Stimulated activated CD8-positive, alpha-beta memory T cell treated with anti-CD3 and anti-CD28 coated beads, Interleukin-15, amount 100 ng/mL, for 24 hours (primary cell): ENCODE results near the gene C21orf58.

Experiments
- DNase-seq: peaks from one replicate; pipeline ENCODE4 v3.0.0-alpha.2; 2020; ENCODE audit warnings: low read depth

The C21orf58 gene

DNA sequence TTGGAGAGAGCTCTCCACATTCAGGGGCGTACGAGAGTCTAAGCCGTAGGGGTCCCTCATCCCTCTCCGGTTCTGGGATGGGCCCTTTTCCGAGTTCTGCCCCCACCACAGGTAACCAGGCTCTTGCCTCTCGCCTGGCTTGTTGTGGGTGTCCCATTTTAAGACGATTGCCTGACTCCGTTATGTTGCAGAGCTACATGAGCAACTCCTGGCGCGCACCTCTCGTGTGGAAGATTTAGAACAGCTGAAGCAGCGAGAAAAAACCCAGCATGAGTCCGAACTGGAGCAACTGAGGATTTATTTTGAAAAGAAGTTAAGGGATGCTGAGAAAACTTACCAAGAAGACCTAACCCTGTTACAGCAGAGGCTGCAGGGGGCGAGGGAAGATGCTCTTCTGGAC, 29.2 kb upstream of the C21orf58 start:
- DNase-seq = no peak

DNA sequence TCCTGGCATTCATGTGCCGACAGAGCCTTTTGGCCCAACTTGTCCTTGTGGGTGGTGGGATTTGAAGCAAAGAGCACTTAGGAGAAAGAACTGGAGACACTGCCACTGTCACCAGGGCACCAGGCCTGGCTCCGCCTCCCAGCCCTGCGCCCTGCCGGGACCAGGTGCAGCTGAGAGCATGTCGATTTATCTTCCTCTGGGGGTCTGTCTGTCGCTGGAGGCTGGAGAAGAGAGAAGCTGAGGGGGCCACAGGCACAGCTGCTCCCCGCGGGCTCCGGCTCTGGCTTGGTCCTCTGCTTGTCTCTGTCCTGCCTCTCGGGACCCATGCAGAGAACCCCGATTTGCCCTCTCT, 28.5 kb upstream of the C21orf58 start:
- no peak for DNase-seq

DNA sequence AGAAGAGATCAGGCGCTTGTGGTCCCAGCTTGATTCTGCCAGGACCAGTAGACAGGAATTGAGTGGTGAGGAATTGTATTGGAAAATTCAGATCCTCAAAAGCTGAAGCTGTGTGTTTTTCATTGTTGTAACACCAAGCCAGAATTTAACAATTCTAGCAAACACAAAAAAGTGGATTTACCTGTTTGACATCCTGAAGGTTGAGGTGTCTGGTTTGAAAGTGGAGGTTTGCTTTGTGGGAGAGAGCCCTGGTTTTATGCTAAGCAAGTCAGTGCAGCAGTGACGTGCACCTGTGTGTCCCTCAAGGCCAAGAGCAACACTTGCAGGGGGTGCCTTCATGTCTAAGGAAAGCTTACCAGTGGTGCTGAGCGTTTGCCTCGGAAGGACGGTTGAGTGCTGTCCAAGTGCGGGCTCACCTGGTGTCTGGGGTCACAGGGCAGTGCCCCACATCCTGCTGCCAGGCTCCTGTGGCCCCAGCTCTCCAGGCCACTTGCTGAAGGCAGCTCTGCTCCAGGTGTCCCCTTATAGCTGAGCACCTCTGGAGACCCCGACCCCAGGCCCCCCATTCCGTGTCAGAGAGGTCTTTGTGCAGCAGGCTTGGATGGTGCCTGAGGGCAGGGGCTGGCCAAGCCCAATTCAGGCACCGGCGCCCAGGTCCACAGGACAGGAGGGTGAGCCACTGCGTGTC, 27.9 kb upstream of the C21orf58 start:
- DNase-seq = no peak

DNA sequence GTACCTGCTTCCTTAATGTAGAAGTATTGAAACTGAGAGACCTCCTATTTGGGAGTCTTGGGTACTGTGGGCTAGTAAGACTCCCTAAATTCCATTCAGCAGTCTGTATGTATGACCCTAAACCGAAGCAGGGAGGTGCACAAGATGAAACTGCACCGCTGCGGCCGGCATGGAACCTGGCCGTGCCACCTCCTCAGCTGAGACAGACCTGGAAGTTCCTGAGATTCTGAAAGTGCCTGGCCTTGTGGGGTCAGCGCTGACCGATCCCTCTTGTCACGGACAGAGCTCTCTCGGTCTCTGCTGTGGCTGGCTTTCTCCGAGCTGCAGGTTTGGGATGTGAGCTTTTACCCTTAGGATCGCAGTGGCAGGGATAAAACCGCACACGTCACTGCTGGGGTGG, 27.3 kb upstream of the C21orf58 start:
- DNase-seq = no peak

DNA sequence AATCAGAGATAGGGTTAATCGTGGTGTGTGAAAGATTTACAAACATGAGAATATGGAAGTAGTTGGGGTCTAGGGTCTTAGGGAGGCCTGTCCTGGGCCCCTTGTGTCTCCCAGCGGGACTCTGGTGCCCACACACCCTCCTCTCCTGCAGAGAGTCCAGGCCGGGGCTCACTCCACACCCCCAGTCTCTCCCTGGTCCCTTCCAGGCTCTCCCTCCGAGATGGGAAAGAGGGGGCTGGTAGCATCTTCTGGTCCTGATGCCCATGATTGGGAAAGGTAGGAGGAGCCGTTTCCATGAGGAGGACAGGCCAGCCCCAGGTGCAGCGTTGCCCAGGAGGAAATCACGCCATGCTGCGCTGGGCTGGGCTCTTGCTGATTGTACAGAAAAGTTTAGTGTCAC, 26.9 kb upstream of the C21orf58 start:
- no peak for DNase-seq

DNA sequence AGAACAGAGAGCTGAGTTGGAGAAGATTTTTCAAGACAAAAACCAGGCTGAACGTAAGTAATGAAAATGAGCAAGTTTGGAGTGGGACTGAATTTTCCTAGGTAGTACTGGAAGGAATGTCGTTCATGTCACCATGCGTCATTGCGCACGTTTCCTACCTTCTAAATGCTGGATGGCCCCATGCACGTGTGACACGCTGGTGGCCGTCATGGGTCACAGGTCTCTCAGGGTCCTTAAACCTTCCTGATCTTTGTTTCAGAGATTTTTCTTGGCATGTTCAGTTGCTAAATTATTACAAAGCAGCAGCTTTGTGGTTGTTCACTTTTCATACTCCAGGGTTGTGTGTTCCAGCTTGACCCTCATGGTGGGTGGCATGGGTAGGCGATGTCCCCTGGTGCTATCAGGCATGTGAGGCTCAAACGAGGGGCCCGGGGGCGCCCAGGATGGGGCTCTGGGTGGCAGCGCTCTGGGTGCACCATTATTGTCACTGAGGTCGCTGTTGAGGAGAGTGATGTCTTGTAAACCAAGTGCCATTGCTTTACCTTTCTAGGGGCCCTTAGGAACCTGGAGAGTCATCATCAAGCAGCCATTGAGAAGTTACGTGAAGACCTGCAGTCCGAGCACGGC, 25.6 kb upstream of the C21orf58 start:
- no peak for DNase-seq

DNA sequence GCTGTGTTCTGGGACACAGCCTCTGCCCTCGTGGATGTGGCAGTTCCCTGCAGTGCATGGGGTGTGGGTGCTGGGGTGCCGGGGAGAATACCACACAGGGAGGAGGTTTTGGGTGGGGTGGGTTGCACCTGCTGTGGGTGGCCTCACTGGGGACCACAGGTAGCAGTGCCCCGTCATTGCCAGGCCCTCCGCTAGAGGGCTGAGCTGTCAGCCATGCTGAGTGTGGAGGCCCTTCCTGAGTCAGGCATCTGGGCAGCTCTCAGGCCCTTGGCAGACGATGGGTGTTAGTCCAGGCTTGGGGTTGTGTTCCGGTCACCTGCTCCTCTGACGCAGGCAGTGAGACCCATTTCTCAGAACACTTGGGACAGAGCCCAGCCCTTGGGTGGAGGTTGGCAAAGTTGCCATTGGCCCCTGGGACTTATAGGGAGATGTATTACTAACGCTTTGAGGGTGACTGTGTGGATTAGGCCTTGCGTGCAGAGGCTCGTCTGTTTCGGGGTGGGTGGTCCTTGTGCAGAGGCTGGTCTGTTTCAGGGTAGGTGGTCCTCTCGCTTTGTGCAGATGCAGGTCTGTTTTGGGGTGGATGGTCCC, 24.2 kb upstream of the C21orf58 start:
- no peak for DNase-seq

DNA sequence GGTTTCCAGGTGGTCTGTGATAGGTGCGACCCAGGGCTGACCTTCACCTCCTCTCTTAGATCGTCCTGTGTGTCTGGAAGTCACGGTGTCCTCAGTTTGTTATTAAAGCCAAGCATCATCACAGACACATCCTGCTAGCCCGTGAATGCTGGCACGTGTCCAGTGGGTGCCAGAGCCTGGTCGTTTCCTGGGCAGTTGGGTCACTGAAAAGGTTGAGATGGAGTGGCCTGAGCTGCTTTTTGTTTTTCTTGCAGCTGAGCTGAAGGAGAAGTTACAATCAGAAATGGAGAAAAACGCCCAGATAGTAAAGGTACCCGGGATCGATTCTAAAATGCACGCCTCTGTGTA, 23.5 kb upstream of the C21orf58 start:
- DNase-seq = no peak

DNA sequence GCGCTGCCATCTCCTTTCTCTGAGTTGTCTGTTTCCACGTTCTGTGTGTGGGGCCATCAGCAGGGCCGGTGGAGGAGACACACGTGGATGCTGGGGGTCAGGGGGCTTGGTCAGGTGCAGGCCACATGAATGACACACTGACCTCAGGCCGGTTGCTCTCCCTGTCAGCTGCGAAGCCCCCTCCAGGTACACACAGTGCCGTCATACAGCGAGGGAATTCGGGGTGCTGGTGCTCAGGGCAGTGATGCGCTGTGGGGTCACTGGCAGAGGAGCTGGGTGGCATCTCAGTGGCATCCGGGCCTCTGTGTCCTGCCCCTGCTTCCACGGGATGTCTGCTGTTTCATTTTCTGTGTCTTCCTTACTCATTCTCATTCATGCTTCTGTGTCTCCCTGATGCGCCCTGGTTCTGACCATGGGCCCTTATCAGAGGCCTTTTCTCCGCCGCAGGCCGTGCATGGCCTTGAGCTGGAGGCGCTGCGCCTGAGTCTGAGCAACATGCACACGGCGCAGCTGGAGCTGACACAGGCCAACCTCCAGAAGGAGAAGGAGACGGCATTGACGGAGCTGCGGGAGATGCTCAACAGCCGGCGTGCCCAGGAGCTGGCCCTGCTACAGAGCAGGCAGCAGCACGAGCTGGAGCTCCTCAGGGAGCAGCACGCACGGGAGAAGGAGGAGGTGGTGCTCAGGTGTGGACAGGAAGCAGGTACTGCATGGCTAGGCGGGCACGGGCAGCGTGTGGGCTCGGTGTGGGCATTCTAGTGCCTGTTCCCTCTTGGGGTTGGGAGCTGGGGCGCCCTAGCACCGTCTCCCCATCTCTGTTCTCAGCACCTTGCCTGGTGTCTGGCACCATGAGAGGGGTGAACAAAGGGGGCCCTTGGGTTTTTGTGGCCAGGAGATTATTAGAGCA, 22.9 kb upstream of the C21orf58 start:
- DNase-seq = no peak

DNA sequence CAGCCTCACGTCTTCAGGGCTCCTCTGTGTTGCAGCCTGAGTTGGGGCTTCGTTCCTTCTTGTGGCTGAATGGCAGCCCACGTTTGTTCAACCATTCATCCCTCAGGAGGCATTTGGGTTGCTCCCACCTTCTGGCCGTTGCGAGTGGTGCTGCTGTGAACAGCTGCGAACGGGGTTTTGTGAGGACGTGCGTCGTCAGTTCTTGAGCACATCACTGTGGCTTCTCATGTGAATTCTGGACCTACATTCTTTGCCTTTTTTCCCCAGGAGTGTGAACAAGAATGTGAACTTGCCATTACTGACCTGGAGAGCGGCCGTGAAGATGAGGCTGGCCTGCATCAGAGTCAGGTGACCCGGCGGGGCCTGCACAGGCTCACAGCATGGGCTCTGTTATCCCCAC, 22.2 kb upstream of the C21orf58 start:
- no peak for DNase-seq

DNA sequence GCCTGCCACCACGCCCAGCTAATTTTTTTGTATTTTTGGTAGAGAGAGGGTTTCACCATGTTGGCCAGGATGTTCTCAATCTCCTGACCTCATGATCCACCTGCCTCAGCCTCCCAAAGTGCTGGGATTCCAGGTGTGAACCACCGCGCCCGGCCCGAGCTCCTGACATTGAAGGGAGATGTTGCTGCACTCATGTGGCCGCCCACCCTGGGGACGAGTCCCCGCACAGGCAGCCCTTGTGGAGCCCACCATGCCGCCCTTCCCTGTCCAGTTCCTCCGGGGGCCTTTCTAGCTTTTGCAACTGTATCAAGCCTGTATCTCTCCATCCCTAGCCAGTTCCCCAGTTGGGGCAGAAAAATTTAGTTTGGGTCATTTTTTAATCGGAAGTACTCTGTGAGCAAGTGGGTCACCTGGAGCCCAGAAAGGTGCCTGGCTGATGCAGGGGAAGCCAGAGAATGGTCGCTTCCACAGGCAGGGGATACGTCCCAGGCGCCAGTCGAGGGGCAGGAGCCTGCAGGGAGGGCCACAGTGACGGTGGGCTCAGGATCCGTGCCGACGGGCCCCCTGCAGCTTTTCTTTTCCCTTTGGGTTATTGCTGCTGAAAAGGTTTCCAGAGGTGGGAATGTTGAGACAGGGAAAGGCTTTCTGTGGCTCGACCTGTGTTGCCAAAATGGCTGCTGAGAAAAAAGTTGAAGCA, 20.7 kb upstream of the C21orf58 start:
- no peak for DNase-seq

DNA sequence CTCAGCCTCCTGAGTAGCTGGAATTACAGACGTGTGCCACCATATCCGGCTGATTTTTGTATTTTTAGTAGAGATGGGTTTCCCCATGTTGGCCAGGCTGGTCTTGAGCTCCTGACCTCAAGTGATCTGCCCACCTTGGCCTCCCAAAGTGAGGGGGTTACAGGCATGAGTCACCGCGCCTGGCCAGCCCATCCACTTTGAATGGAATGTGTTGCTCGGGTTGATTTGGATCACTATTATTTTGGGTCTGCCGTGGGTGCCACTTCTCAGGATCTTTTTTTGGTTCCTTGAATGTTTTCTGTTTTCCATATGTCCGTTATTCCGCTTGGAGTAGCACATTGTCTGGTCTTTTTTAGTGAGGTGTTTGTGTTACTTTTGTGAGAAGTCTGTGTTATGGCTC, 17.3 kb upstream of the C21orf58 start:
- no peak for DNase-seq

DNA sequence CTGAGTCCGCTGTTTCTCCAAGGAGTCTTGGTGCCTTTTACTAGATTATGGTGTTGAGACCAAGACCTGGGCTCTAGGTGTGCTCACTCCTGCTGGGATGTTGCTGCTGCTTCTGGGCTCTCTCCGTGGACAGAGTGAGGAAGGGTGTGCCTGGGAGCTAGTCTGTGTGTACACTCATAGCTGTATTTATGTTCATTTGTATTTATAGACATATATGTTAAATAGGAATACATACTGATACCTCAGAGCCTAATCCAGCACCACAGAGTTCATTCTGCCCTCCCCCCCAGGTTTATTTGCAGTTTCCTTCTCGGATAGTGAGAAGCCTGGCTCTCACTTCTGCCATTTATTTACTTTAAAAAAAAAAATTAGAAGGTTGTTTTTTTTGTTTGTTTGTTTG, 12.9 kb upstream of the C21orf58 start:
- no peak for DNase-seq

DNA sequence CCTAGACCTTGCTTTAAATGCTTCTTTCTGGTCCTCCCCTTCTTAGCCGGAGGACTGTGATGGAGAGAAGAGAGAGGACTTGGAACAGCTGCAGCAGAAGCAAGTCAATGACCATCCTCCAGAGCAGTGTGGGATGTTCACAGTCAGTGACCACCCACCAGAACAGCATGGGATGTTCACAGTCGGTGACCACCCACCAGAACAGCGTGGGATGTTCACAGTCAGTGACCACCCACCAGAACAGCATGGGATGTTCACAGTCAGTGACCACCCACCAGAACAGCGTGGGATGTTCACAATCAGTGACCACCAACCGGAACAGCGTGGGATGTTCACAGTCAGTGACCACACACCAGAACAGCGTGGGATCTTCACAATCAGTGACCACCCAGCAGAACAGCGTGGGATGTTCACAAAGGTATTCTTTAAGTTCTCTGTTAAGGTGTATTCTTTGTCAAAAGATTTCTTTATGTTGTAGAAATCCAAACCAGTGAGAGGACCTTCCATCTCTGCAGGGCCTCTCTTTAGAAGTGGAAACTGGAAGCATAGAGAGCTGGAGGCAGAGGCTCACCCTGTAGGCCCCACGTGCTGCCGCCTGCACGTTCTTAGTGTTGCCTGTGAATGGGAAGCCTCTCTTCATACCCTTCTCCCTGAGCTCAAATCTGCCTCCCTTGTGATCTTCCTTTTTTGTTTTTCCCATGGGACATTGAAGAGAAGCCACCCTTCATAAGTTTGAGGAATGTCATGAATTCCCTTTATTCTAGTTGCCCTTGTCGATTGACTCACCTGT, 10.9 kb upstream of the C21orf58 start:
- DNase-seq = no peak

DNA sequence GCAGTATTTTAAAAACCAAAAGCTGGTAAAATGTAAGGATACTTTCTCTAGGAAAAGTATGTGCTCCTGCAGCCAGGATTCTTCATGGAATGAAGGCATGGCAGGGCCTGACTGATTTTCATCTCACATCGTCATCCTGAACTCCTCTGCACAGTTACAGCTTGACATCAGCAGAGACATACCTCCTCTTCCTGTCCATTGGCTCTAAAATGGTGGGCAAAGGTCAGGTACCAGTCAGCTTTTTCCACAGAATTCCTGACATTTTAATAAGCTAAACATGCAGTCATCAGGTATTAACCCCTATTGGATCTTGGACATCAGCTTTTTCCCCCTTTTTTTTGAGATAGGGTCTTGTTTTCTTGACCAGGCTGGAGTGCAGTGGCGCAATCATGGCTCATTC, 6.1 kb upstream of the C21orf58 start:
- DNase-seq = no peak

DNA sequence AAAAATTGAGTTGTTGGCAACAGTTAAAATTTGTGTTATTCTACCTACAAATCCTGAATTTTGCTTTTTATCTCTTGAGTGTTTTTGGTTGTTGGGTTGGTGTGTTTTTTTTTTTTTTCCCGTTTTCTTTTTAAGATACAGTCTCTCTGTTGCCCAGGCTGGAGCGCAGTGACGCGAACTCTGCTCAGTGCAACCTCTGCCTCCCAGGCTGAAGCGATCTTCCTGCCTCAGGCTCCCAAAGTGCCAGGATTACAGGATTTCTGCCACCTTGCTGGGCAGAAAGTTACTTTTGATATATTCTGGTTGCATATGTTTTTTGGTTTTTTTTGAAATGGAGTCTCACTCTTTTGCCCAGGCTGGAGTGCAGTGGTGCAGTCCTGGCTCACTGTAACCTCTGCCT, 4.5 kb upstream of the C21orf58 start:
- DNase-seq = no peak

DNA sequence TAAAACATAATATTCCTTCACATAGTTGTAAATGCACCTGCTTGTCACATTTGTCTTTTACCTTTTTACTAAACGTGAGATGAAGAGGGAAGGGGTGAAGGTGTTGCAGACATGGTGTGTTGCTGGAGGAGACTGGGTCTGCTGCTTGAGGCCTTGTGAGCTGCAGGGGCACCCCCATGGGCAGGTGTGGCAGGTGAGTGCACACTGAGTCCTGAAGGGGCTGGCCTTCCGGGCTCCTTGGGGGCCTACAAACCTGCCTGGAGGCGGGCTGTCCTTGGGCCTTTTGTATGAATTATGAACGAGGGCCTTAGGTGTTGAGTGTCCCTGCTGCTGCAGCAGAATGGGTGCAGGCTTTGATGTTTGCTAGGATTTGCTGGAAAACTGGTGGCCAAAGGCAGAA, 4.0 kb upstream of the C21orf58 start:
- no peak for DNase-seq

DNA sequence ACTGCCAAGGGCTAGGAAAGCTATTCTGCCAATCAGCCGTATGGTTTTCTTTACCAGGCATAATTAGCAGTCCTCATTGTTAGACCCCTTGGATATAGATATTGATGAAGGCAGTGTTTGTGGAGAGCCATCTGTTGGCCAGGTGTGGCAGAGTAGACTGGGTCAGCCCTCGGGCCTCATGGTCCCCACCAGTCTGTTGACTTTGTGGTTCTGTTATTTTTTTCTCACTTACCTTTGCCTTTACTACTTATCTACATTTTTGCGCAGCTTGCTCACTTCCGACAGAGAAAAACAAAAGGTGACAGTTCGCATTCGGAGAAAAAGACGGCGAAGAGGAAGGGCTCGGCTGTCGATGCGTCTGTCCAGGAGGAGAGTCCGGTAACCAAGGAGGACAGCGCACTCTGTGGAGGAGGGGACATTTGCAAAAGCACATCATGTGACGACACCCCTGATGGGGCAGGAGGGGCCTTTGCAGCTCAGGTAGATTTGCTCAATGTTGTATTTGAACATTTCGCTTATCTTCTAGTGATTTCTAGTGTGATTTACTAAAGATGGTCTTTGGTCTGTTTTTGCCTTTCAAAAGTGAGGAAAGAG, 2.5 kb upstream of the C21orf58 start:
- DNase-seq = no peak

DNA sequence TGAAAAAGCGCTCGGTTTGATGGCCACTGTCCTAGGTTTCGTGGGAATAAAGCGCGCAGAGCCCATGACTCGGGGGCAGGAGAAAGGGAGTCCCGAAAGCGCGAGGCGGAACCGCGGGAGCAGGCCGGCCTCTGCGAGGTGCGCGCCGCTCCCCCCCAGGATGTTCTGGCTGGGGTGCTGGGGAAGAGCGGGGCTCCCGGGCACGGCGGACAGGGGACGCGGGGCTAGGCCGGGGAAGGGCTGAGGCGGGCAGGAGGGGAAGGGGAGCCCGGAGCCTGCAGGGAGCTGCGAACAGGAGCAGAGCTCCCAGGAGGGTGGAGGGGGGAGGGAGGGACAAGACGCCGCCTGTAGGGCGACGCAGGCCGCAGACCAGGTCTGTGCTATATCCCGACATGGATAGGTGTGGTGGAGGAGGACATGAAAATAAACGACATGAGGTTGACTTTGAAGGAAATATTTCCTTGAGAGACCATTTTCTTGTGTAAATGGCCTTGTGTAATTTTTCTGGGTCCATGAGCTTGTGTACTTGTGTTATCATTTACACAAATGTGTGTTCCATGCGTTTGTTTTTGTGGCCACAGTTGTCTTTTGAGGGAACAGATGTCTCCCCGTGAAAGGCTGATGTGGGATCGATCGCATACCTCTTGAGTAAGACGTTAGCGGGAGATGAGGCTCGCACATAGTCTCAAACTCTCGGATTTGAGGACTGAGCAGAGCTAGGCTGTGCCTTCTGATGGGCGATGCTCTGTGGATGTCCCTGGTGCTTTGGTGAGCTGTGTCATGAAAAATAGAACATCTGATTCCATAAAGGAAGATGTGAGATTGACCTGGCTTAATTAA, 1.6 kb upstream of the C21orf58 start:
- DNase-seq = no peak

DNA sequence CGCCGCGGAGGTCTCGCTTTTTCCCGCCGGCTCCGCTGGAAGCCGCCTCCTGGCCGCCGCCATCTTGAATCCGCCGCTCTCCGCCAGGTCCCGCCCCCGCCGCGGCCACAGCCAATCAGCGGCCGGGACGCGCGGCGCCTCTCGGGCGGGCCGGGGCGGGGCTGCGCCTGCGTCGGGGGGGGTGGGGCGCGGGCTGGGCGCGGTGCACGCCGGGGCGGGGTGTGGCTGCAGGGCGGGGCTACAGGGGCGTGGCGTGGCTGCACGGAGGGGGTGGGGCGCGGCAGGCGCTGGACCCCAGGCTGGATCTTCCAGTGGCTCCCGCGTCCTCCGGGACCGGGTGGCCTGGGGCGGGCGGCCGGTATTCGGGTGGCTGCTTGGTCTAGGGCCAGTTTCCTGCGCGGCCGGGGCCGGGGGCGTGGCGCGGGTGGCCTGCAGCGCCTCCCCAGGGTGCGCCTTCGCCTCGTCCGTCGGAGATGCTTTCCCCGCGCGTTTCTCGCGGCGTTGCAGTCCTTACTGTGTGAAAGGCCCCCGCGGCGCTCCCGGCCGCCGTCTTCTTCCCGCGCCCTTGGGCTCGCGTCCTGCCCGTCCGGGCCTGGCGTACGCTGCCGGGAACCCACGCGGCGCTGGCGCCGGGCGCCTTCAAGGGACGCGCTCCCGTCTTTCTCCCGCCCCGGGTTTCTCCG, 861 bp upstream of the C21orf58 start:
- DNase-seq = peak; percentile 85
